ENCODE results near the gene PTPRT. TPM values are rescaled to one million over a fixed set of nuclear protein-coding genes. Genes with fewer than 3 reads are reported as not detected.

PTPRT gene
- polyA plus RNA-seq, 1 donor from 2014 or later: not detected

DNA sequence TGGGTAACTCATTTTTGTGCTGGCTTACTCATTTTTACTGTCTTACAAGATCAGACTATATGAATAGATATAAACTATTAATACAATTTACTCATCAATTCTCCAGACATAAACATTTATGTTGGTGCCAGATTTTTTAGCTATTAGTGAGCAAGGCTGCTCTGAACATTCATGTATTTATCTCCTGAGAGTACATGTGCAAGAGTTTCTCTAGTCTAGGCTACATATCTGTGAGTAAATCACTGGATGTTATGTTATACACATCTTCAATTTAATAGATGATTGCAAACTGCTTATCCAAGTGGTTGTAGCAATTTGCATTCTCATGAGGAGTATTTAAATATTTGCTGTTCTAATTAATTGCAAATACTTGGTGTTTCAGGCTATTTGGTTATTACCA lies 687.1 kb downstream of the PTPRT start:
- no peaks in the 10 kb centered on the region for H3K27me3 Mint-ChIP-seq
- peaks cover 0 to 4% (median 3%) of the 10 kb centered on the region in 3 donors for H3K9me3 Mint-ChIP-seq
- H3K4me3 Mint-ChIP-seq: no peak overlapping the region
- H3K4me1 Mint-ChIP-seq: no peaks in the 10 kb centered on the region
- H3K36me3 Mint-ChIP-seq: no peaks in the 10 kb centered on the region
- no peak overlapping the region for H3K27ac Mint-ChIP-seq

DNA sequence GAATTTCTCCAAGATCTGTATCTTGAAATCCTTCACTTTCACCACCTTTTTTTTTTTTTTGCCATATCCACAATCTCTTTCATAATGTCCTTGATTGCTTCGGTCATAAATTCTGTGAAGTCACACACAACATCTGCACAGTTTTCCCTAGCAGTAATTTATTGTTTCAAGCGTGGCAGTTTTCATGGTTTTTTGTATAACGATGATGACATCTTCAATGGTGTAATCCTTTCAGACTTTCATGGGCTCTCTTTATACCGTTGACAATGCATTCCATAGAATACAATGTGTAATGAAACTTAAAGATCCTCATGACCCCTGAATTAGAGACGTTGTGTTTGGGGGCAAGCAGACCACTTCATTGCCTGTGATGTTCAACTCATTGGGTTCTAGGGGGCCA lies 693.1 kb downstream of the PTPRT start:
- H3K4me1 Mint-ChIP-seq: peaks cover 0 to 2% (median 2%) of the 10 kb centered on the region in 3 donors
- no peaks in the 10 kb centered on the region for H3K27me3 Mint-ChIP-seq
- H3K27ac Mint-ChIP-seq: no peak overlapping the region
- no peak overlapping the region for H3K4me3 Mint-ChIP-seq
- no peaks in the 10 kb centered on the region for H3K36me3 Mint-ChIP-seq
- peaks cover 0 to 3% (median 0%) of the 10 kb centered on the region in 3 donors for H3K9me3 Mint-ChIP-seq

DNA sequence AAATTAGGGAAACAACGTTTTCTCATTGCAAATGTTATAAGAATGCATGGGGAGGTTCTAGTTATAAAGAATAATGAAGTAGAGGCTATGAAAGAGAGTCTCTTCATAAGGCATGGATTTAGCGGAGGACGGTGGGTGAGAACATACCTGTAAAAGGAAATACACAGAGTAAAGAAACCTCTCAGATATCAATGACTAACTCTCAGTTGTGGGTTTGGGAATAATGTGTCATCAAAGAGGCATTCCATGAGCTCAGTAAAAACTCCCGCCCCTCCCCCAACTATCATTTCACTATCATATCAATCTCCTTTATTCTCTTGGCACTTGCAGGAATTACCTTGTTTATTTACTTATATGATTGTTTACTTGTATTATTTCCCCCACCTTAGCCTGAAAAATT lies 695.4 kb downstream of the PTPRT start:
- no peak overlapping the region for H3K4me3 Mint-ChIP-seq
- H3K4me1 Mint-ChIP-seq: peaks cover 0 to 2% (median 2%) of the 10 kb centered on the region in 3 donors
- no peaks in the 10 kb centered on the region for H3K27me3 Mint-ChIP-seq
- no peaks in the 10 kb centered on the region for H3K36me3 Mint-ChIP-seq
- H3K27ac Mint-ChIP-seq: no peak overlapping the region
- peaks cover 0 to 3% (median 0%) of the 10 kb centered on the region in 3 donors for H3K9me3 Mint-ChIP-seq

DNA sequence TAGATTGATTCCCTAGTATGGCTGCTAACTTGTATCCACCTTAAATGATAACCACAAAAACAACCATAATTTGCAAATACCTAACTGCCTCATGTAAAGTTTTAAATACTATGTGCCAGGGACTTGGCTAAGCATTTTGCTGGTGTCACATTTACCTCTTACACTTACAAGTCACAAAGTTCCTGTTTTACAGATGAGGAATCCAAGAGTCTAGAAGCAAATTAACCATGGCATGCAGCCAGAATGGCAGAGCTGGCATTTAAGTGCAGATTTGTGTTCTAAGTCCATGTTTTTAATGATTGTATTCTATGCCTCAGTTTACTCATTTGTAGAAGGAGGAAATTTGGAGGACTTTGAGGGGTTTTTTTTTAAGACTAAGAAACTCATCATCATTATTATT lies 696.7 kb downstream of the PTPRT start:
- no peaks in the 10 kb centered on the region for H3K27me3 Mint-ChIP-seq
- H3K27ac Mint-ChIP-seq: no peak overlapping the region
- peaks cover 0 to 3% (median 0%) of the 10 kb centered on the region in 3 donors for H3K9me3 Mint-ChIP-seq
- H3K36me3 Mint-ChIP-seq: no peaks in the 10 kb centered on the region
- H3K4me3 Mint-ChIP-seq: no peak overlapping the region
- H3K4me1 Mint-ChIP-seq: peaks cover 0 to 2% (median 2%) of the 10 kb centered on the region in 3 donors

DNA sequence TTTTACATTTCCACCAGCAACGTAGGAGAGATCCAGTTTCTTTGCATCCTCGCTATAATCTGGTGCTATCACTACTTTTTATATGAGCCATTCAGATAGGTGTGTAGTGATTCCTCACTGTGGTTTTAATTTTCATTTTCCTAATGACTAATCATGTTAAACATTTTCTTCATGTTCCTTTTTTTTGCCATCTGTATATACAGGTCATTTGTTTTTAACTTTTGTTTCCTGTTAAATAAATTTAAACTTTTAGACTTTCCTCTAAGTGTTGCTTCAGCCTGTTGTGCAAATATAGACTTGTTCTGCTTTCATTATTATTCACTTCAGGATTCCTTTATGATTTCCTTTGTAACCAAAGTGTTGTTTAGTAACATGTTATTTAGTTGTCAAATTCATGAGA lies 697.4 kb downstream of the PTPRT start:
- H3K36me3 Mint-ChIP-seq: no peaks in the 10 kb centered on the region
- H3K27ac Mint-ChIP-seq: no peak overlapping the region
- H3K9me3 Mint-ChIP-seq: peaks cover 0 to 3% (median 2%) of the 10 kb centered on the region in 3 donors
- H3K27me3 Mint-ChIP-seq: no peaks in the 10 kb centered on the region
- no peak overlapping the region for H3K4me3 Mint-ChIP-seq
- peaks cover 0 to 2% (median 2%) of the 10 kb centered on the region in 3 donors for H3K4me1 Mint-ChIP-seq

DNA sequence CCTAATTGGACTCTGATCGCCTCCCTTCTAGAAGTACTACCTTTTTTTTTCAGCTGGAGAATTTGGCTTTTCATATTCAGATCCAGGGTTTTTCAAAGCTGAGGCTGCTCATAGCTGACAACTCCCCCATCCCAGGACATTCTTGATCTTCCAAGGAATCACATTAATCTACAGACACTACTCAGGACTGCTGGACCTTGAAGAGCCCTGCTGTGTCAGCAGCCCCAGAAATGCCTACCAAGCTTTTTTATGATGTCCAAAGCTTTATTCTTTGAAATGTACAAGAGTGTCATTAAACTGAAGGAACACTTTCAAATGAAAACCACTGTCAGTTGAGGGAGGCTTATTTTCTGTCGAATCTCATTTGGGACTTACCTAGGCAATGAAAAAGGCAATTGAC lies 704.1 kb downstream of the PTPRT start:
- H3K27me3 Mint-ChIP-seq: peaks cover 2% of the 10 kb centered on the region
- H3K36me3 Mint-ChIP-seq: no peaks in the 10 kb centered on the region

DNA sequence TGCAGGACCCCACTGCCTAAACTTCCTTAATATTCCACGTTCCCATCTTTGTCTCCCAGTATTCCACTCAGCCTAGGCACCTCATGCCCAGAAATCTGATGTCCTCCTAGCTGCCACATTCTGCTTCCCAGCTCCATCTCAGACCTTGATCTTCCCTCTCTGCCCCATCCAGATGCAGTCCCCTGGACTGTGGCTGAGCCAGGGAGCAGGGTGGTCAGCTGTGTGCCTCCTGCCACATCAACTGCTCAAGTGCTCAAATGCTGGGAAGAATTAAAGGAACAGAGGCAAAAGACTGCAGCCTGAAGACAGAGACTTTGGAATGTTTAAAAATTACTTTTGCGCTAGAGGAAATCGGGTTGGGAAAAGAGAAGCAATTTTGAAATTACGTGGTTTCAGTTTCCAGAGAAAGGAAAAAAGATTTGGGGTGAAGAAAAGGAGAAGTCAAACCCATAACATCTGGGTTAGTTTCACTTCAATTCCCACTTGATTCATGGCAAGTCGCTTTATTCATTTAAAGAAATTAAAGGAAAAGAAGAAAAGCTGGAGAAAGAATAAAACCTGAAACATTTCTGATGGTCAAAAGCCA lies 704.8 kb downstream of the PTPRT start:
- H3K36me3 Mint-ChIP-seq: no peaks in the 10 kb centered on the region
- peaks cover 2 to 8% (median 3%) of the 10 kb centered on the region in 3 donors for H3K9me3 Mint-ChIP-seq
- no peak overlapping the region for H3K4me3 Mint-ChIP-seq
- no peaks in the 10 kb centered on the region for H3K4me1 Mint-ChIP-seq
- peaks cover 2% of the 10 kb centered on the region for H3K27me3 Mint-ChIP-seq
- H3K27ac Mint-ChIP-seq: no peak overlapping the region

More for the DNA sequence above, 704.1 kb downstream of the PTPRT start:
- no peak overlapping the region for H3K4me3 Mint-ChIP-seq
- H3K27ac Mint-ChIP-seq: no peak overlapping the region
- no peaks in the 10 kb centered on the region for H3K4me1 Mint-ChIP-seq
- peaks cover 2 to 8% (median 3%) of the 10 kb centered on the region in 3 donors for H3K9me3 Mint-ChIP-seq

DNA sequence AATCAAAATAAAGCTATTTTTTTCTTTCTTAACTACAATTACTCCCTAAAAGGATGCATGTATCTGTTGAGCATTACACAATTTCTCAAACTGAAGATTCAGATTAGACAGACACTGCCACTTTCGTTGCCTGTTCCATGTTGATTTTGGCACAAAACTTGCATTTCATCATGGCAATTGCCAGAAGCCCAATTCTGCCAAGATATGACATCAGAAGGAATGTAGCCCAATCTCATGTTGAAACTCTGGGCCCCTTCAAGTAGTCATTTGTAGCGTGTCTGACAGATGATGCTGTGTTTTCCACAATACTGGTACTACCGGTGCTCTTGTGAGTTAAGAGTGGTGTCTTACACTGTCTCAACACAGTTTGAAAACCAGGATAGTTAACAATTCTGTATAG lies 705.4 kb downstream of the PTPRT start:
- Mint-ChIP-seq H3K9me3 (peaks cover 2 to 8% (median 3%) of the 10 kb centered on the region in 3 donors), H3K27me3 (peaks cover 2% of the 10 kb centered on the region), H3K27ac (no peak overlapping the region), H3K4me3 (no peak overlapping the region), H3K36me3 (no peaks in the 10 kb centered on the region), H3K4me1 (no peaks in the 10 kb centered on the region)

DNA sequence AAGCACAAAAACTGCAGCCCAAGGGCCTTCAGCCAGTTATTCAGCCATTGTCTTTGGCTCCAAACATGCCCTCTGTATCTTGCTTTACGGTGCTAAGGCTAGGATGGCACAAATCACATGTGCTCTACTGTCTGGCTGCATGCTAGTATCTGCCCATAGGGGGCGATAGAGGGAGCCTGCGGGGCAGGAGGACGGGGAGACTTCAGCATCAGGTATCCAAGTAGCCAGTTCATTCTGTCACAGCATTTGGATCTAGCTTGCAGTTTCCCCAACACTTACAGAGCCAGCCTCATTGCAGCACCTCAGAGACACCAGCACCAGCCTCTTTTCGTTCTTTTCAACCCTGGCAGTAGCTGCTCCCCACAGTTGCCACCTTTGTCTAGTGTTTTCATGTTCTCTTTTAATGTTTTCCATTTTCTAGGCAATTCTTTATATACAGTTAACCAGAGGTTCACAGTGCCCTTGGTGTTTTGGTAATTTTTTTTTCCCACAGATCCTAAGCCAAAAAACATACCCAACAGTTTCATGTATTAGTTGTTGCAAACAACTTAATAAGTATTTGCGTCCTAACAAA lies 705.9 kb downstream of the PTPRT start:
- Mint-ChIP-seq H3K4me3 (no peak overlapping the region), H3K27me3 (peaks cover 2% of the 10 kb centered on the region), H3K9me3 (peaks cover 2 to 8% (median 3%) of the 10 kb centered on the region in 3 donors), H3K36me3 (no peaks in the 10 kb centered on the region), H3K27ac (no peak overlapping the region), H3K4me1 (no peaks in the 10 kb centered on the region)

DNA sequence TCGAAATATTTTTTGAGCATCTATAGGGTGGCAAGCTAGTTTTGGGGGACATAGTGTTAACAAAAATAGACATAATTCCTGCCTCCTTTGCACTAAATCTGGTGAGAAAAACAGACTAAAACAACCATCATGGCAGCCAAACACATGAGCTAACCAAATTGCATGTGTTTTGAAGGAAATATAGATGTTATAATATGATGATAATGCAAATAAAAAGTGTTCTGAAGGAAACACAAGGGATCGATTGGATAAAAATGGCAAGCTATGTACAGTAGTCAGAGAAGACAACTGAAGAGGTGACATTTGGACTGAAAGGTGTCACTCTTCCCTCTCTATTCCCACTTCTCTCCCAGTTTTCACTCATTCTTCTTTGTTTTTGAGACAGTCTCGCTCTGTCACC lies 706.9 kb downstream of the PTPRT start:
- H3K4me1 Mint-ChIP-seq: no peaks in the 10 kb centered on the region

DNA sequence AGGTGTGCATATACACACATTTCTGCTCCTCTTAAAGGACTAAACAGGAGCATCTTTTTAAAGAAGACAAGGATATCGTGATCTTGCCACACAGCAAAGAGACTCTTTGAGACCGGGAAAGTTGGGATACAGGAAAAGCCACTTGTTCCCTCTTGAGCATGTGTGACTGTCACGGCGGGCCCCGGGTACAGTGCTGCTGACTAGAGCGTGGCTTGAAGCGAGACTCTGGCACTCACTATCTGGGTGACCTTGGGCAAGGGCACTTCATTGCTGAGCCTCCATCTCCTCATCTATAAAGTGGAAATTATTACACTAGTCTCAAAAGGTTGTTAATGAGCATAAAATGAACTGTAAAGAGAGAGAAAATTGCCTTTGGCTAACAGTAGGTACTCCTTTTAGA lies 713.9 kb downstream of the PTPRT start:
- no peak overlapping the region for H3K27ac Mint-ChIP-seq
- no peaks in the 10 kb centered on the region for H3K27me3 Mint-ChIP-seq
- no peaks in the 10 kb centered on the region for H3K36me3 Mint-ChIP-seq

More for the DNA sequence above, 706.9 kb downstream of the PTPRT start:
- H3K27ac Mint-ChIP-seq: no peak overlapping the region
- H3K36me3 Mint-ChIP-seq: no peaks in the 10 kb centered on the region
- H3K9me3 Mint-ChIP-seq: peaks cover 2 to 8% (median 3%) of the 10 kb centered on the region in 3 donors
- H3K27me3 Mint-ChIP-seq: peaks cover 2% of the 10 kb centered on the region
- H3K4me3 Mint-ChIP-seq: no peak overlapping the region

DNA sequence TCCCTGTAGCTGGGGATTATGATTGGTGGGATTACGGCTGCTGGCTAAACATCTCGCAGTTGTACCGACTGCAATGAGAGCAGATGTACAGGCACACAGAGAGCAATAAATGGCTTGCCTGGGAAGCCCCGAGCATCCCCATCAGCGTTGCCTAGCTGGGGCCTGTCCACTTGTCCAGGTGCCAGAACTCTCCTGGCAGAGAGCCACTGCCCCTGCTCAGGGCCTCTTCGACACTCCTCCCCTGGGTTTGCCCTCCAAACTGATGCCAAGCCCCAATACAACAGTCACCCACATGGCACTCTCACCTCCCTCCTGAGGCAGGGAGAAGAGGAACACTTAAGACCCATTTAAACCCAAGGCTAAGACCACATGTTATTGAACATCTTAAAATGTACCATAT lies 715.1 kb downstream of the PTPRT start:
- no peaks in the 10 kb centered on the region for H3K4me1 Mint-ChIP-seq
- no peak overlapping the region for H3K4me3 Mint-ChIP-seq
- H3K36me3 Mint-ChIP-seq: no peaks in the 10 kb centered on the region
- H3K9me3 Mint-ChIP-seq: peaks cover 3 to 5% (median 3%) of the 10 kb centered on the region in 3 donors
- H3K27ac Mint-ChIP-seq: no peak overlapping the region
- no peaks in the 10 kb centered on the region for H3K27me3 Mint-ChIP-seq

More for the DNA sequence above, 713.9 kb downstream of the PTPRT start:
- Mint-ChIP-seq H3K9me3 (peaks cover 2 to 3% (median 3%) of the 10 kb centered on the region in 3 donors), H3K4me3 (no peak overlapping the region), H3K4me1 (no peaks in the 10 kb centered on the region)

DNA sequence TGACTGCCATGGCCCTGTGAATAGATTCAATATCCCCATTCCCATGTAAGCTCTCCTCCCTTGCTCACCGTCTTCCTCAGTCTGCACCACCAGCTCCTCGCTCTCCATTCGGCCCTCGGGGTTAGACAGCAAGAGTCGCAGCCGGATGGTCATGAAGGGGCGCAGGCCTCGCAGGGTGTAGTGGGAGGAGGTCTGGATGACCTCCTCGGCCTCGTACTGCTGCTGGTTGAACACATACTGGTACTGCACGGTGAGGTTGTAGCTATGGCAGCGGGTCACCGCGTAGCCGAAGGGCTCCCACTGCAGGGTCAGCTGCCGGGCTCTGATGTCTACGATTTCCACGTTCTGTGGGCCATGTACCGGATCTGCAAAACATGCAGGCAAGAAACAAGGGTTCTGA lies 717.5 kb downstream of the PTPRT start:
- Mint-ChIP-seq H3K27ac (no peak overlapping the region), H3K27me3 (no peaks in the 10 kb centered on the region), H3K9me3 (peaks cover 3 to 5% (median 3%) of the 10 kb centered on the region in 3 donors), H3K4me1 (no peaks in the 10 kb centered on the region), H3K36me3 (no peaks in the 10 kb centered on the region), H3K4me3 (no peak overlapping the region)

DNA sequence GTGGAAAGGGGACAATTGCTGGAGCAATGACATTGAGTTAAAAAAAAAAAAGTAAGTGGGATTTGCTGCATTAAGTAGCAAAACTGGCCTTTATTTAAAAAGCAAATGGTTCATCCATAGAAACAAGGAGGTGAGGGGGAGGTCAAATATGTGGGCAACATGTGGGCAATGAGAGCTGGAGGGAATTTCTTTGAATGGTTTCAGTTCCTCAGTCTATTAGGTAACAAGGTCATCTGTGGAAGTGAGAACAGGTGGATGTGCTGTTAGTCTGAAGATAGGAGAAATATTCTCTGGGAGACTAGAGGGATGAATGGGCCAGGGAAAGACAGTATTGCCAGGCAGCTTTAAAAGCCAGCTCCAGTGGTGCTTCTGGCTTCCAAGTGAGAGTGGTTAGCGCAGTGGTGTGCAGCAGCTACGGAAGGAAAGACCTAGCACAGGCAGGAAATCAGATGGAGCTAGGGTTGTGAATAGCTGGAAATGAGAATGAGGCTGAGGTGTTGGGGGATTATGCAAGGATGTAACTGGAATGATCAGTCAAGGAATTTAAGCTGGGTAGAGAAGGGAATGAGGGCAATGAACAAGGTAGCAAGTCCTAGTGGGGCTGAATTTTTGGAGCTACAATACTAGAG lies 727.6 kb downstream of the PTPRT start:
- Mint-ChIP-seq H3K27me3 (peaks cover 4% of the 10 kb centered on the region), H3K36me3 (no peaks in the 10 kb centered on the region), H3K4me3 (peak overlapping the region in 1 of 4 donors; percentile 29), H3K27ac (no peak overlapping the region), H3K4me1 (peaks cover 0 to 1% (median 1%) of the 10 kb centered on the region in 3 donors), H3K9me3 (peaks cover 0 to 4% (median 0%) of the 10 kb centered on the region in 3 donors)

DNA sequence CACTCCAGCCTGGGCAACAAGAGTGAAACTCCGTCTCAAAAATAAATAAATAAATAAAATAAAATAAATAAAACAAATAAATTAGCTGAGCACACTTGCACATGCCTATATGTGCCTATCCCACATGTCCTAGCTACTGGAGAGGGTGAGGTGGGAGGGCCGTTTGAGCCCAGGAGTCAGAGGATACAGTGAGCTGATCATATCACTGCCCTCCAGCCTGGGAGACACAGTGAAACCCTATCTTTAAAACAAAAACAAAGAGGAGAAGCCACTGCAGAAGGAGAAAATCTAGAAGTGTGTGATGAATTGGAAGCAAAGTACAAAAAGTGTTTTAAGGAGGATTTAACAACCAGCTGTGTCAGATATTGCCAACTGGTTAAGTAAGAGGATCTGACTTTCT lies 728.4 kb downstream of the PTPRT start:
- H3K36me3 Mint-ChIP-seq: no peaks in the 10 kb centered on the region
- peaks cover 0 to 1% (median 1%) of the 10 kb centered on the region in 3 donors for H3K4me1 Mint-ChIP-seq

More for the DNA sequence above, 728.4 kb downstream of the PTPRT start:
- Mint-ChIP-seq H3K27me3 (peaks cover 4% of the 10 kb centered on the region), H3K4me3 (no peak overlapping the region), H3K27ac (peak overlapping the region in 1 of 3 donors; percentile 1), H3K9me3 (peaks cover 0 to 4% (median 0%) of the 10 kb centered on the region in 3 donors)
